ENCODE data around the gene ARL8B.
"Not testable (repeated sequence)": the region's sequence is repeated elsewhere in the genome, so short reads cannot be mapped to it uniquely, and the experiment has no call there.

ARL8B gene

GRCh38 chr3:5122030-5122740 lies at the start of gene ARL8B:
ARL8B (plus strand) TSS chr3:5122292; CDS start chr3:5122466, 174 bp downstream.
- peak; percentile 87 to 88 for DNase-seq (ENCODE audit: low read depth in 1 of 2, low spot score in 1 of 2)

- no peak for DNase-seq (ENCODE audit: low read depth in 1 of 2, low spot score in 1 of 2)
These were observed 48.6 kb upstream of the ARL8B start for GRCh38 chr3:5073374-5074085.

GRCh38 chr3:5078151-5078550 lies 43.9 kb upstream of the ARL8B start:
- DNase-seq (ENCODE audit: low read depth in 1 of 2, low spot score in 1 of 2) = no peak

- DNase-seq (ENCODE audit: low read depth in 1 of 2, low spot score in 1 of 2) = no peak
These were observed 42.3 kb upstream of the ARL8B start for GRCh38 chr3:5079761-5080160.

- DNase-seq (ENCODE audit: low read depth in 1 of 2, low spot score in 1 of 2) = no peak
These were observed 41.1 kb upstream of the ARL8B start for GRCh38 chr3:5080779-5081550.

GRCh38 chr3:5081973-5082788 lies 39.9 kb upstream of the ARL8B start:
- not testable (repeated sequence) for DNase-seq (ENCODE audit: low read depth in 1 of 2, low spot score in 1 of 2)

GRCh38 chr3:5082789-5083115 lies 39.3 kb upstream of the ARL8B start:
- DNase-seq (ENCODE audit: low read depth in 1 of 2, low spot score in 1 of 2) = no peak

- no peak for DNase-seq (ENCODE audit: low read depth in 1 of 2, low spot score in 1 of 2)
These were observed 37.9 kb upstream of the ARL8B start for GRCh38 chr3:5084224-5084623.

- DNase-seq (ENCODE audit: low read depth in 1 of 2, low spot score in 1 of 2) = no peak
These were observed 35.4 kb upstream of the ARL8B start for GRCh38 chr3:5086708-5087107.

- no peak for DNase-seq (ENCODE audit: low read depth in 1 of 2, low spot score in 1 of 2)
These were observed 34.9 kb upstream of the ARL8B start for GRCh38 chr3:5087209-5087608.

- DNase-seq (ENCODE audit: low read depth in 1 of 2, low spot score in 1 of 2) = no peak
These were observed 31.9 kb upstream of the ARL8B start for GRCh38 chr3:5090197-5090596.

- no peak for DNase-seq (ENCODE audit: low read depth in 1 of 2, low spot score in 1 of 2)
These were observed 30.1 kb upstream of the ARL8B start for GRCh38 chr3:5092018-5092417.

GRCh38 chr3:5093731-5094130 lies 28.4 kb upstream of the ARL8B start:
- no peak for DNase-seq (ENCODE audit: low read depth in 1 of 2, low spot score in 1 of 2)

- DNase-seq (ENCODE audit: low read depth in 1 of 2, low spot score in 1 of 2) = no peak
These were observed 26.2 kb upstream of the ARL8B start for GRCh38 chr3:5095886-5096285.

GRCh38 chr3:5096336-5097008 lies 25.6 kb upstream of the ARL8B start:
- no peak for DNase-seq (ENCODE audit: low read depth in 1 of 2, low spot score in 1 of 2)

GRCh38 chr3:5098346-5098745 lies 23.7 kb upstream of the ARL8B start:
- DNase-seq (ENCODE audit: low read depth in 1 of 2, low spot score in 1 of 2) = no peak

GRCh38 chr3:5102532-5102931 lies 19.6 kb upstream of the ARL8B start:
- DNase-seq (ENCODE audit: low read depth in 1 of 2, low spot score in 1 of 2) = no peak

GRCh38 chr3:5103743-5104142 lies 18.3 kb upstream of the ARL8B start:
- DNase-seq (ENCODE audit: low read depth in 1 of 2, low spot score in 1 of 2) = no peak

- no peak for DNase-seq (ENCODE audit: low read depth in 1 of 2, low spot score in 1 of 2)
These were observed 17.0 kb upstream of the ARL8B start for GRCh38 chr3:5105050-5105449.

GRCh38 chr3:5106371-5106770 lies 15.7 kb upstream of the ARL8B start:
- DNase-seq (ENCODE audit: low read depth in 1 of 2, low spot score in 1 of 2) = not testable (repeated sequence)

GRCh38 chr3:5106933-5107334 lies 15.2 kb upstream of the ARL8B start:
- DNase-seq (ENCODE audit: low read depth in 1 of 2, low spot score in 1 of 2) = not testable (repeated sequence)
